Measurements from ENCODE around the gene NES. TPM values are rescaled to one million over a fixed set of nuclear protein-coding genes. Genes with fewer than 3 reads are reported as not detected.
A peak's percentile ranks its signal among the peaks of the same experiment; 100 is the strongest.

NES gene
- total and polyA plus RNA-seq, 2 of the 8 experiments (the other 6 are each of a cell fraction or from before 2014, with no cell fraction given) = 13.3 to 135 TPM

GRCh38 chr1:156654700-156655099, 22.5 kb downstream of the NES start:
- Histone ChIP-seq H4K5ac (ENCODE audit: insufficient read length, low read depth, low read length) (no peak overlapping the region), H2BK15ac (ENCODE audit: low read length) (no peak overlapping the region), H4K91ac (replicated peaks; ENCODE audit: insufficient read length, low read length) (no peak overlapping the region), H3K27me3 (replicated peaks in 1 of 4; ENCODE audit: control insufficient read depth in 3 of 4, extremely low read depth in 1 of 4, insufficient read depth in 3 of 4, low read length in 3 of 4) (peaks cover 2 to 51% (median 34%) of the 10 kb centered on the region in 4 experiments), H3K4me2 (ENCODE audit: insufficient read depth in 1 of 2, low read depth in 2 of 2, low read length in 2 of 2) (no peak overlapping the region), H3K9ac (replicated peaks in 1 of 4; ENCODE audit: extremely low read depth in 1 of 4, low read depth in 3 of 4, low read length in 3 of 4) (no peak overlapping the region), H2BK120ac (replicated peaks; ENCODE audit: low read depth, low read length) (no peak overlapping the region), H3K56ac (replicated peaks; ENCODE audit: insufficient read length, low read depth, low read length) (no peak overlapping the region), H3K23me2 (ENCODE audit: low read depth, low read length) (peaks cover 7% of the 10 kb centered on the region), H3K4me3 (ENCODE audit: extremely low read depth in 1 of 4, insufficient read depth in 2 of 4, low read depth in 3 of 4, low read length in 4 of 4) (no peak overlapping the region), H3K79me1 (ENCODE audit: low read depth, low read length) (no peaks in the 10 kb centered on the region), H4K20me1 (replicated peaks in 1 of 2; ENCODE audit: control insufficient read depth in 1 of 2, insufficient read depth in 2 of 2, low read length in 2 of 2) (no peaks in the 10 kb centered on the region), H2AK5ac (ENCODE audit: low read depth, low read length) (no peak overlapping the region; the same call in 1 of the 2 replicates), H3K23ac (ENCODE audit: insufficient read length) (no peak overlapping the region), H3K18ac (ENCODE audit: extremely low read depth, low read length) (no peak overlapping the region), H3K14ac (ENCODE audit: insufficient read length) (no peak overlapping the region), H3K4me1 (replicated peaks in 1 of 4; ENCODE audit: control insufficient read depth in 3 of 4, insufficient read depth in 4 of 4, low read length in 3 of 4) (peaks cover 4 to 10% (median 8%) of the 10 kb centered on the region in 4 experiments; a peak in 6 of 7 replicates), H2BK20ac (ENCODE audit: low read length) (no peak overlapping the region; the same call in 1 of the 2 replicates), H3K27ac (ENCODE audit: low read depth, low read length) (no peak overlapping the region), H2AFZ (ENCODE audit: low read length) (no peak overlapping the region), H3K79me2 (ENCODE audit: control insufficient read depth in 1 of 2, insufficient read depth in 2 of 2, low read length in 2 of 2) (no peaks in the 10 kb centered on the region), H3K36me3 (ENCODE audit: control insufficient read depth in 2 of 4, insufficient read depth in 4 of 4, low read length in 3 of 4) (no peaks in the 10 kb centered on the region), H2BK5ac (ENCODE audit: low read depth, low read length) (no peak overlapping the region), H2BK12ac (ENCODE audit: low read depth, low read length) (no peak overlapping the region), H3K9me3 (ENCODE audit: insufficient read depth in 2 of 2, low read depth in 1 of 2, low read length in 1 of 2) (no peaks in the 10 kb centered on the region), H3K4ac (replicated peaks; ENCODE audit: insufficient read length, low read depth, low read length) (no peak overlapping the region), H4K8ac (ENCODE audit: extremely low read depth, insufficient read depth, low read length) (no peak overlapping the region; the same call in 1 of the 2 replicates)
- WGBS, 2 experiments (ENCODE audit: extremely low coverage in 1 of 2, insufficient coverage in 1 of 2, insufficient read length in 1 of 2, insufficient replicate concordance in 2 of 2, low coverage in 1 of 2, low lambda C conversion rate in 2 of 2, missing lambda C conversion rate in 1 of 2) = 72% methylated on average over 1 of the region's 1 CpG; no CpG with 5 or more reads in 1 of the 2 experiments
- no peak for DNase-seq (ENCODE audit: low read depth in 1 of 2, low spot score in 2 of 2)
- CTCF ChIA-PET (ENCODE audit: partially characterized antibody) = interaction anchor here (11.6 to 66.0 kb wide), 3 partner anchors 10 to 51 kb away, joined by 254 to 4284 read pairs (median 520); partner anchors contain the start of genes BCAN, CRABP2, HAPLN2 and ISG20L2
- no peak for FAIRE-seq
- POLR2A ChIA-PET (ENCODE audit: partially characterized antibody) = interaction anchor here (0.9 to 2.8 kb wide), 4 partner anchors 19 to 35 kb away, joined by 4 to 8 read pairs (median 4); partner anchors contain the start of genes HAPLN2 and NES
- no peak for TF ChIP-seq KDM4A (IDR thresholded peaks at IDR 0.05; ENCODE audit: low read depth, low read length, severe bottlenecking)
- TF ChIP-seq BACH1 (IDR thresholded peaks at IDR 0.05; ENCODE audit: low read length) = peak; percentile 48; the same call in 1 of the 2 replicates
- TF ChIP-seq POLR2AphosphoS5 (IDR thresholded peaks at IDR 0.05; ENCODE audit: low read depth, low read length) = no peak
- no peak for TF ChIP-seq PHF8 (conservative IDR thresholded peaks at IDR 0.05; ENCODE audit: low read depth, low read length)
- TF ChIP-seq CBX8 (IDR thresholded peaks at IDR 0.05; ENCODE audit: borderline replicate concordance, low read depth, low read length) = no peak
- TF ChIP-seq EGR1 (IDR thresholded peaks at IDR 0.05; ENCODE audit: borderline replicate concordance, low read depth, low read length) = no peak
- TF ChIP-seq ZNF274 (IDR thresholded peaks at IDR 0.05; ENCODE audit: borderline replicate concordance, extremely low read depth, low read length) = no peak
- TF ChIP-seq CHD1 (IDR thresholded peaks at IDR 0.05; ENCODE audit: low read depth, low read length) = no peak
